ENCODE results near the gene CCDC154.

DNA sequence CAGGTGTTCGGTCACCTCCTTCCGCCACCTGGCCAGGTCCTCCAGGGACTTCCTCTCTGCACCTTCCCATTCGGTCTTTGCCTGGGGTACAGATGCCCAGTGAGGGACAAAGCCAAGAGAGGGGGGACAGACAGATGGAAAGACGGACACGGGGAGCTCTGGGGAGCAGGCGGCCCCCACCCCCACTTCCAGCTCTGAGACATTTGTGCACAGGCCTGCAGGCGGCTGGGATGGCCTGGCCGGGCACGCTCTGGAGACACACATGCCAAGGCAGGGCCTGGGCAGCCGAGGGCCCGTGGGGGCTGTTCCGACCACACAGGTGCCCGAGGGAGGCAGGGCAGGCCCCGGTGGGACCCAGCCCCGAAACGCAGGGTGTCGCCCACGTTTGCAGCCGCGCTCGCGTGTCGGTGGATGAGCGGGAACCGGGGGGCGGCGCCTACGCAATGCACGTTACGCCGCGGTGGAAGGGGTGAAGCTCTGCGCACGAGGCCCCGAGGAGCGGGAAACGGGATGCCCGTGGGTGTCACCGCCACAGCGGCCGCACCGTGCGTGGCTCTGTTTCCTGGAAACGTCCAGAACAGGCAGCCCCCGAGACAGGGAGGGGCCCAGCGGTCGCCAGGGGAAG is 7.5 kb downstream of the CCDC154 start:
- TF ChIP-seq CTCF (IDR thresholded peaks at IDR 0.05) (no peak), POLR2A (IDR thresholded peaks at IDR 0.05) (no peak)
